H1 (cell line): Measurements from ENCODE around the gene ZFAND6. TPM values are rescaled to one million over a fixed set of nuclear protein-coding genes. Genes with fewer than 3 reads are reported as not detected.

Source experiments
- CTCF ChIA-PET: fragments of 300-600 bp; sonication (Branson Sonifier 250); formaldehyde crosslinking; loops from one replicate; lab custom pipeline; 2021; ENCODE audit not compliant: partially characterized antibody; lab: Charles Lee
- POLR2A ChIA-PET: fragments of 300-600 bp; sonication (Branson Sonifier 250); formaldehyde crosslinking; loops from one replicate; lab custom pipeline; 2021; ENCODE audit warnings: inconsistent platforms; ENCODE audit not compliant: partially characterized antibody; lab: Charles Lee
- DNase-seq, 2 experiments: peaks; one replicate each; pipeline versions ENCODE4 v3.0.0 to v3.0.0-alpha.2; 2010 to 2022; ENCODE audit warnings: low spot score in 2 of 2, low read depth in 1 of 2, mixed read lengths in 1 of 2
- FAIRE-seq: peaks from 2 replicates; lab custom pipeline; 2011; peaks lifted over from hg19 to GRCh38; lab: Jason Lieb, UNC
- H2AFZ ChIP-seq: 2 replicates; pipeline ENCODE4 v1.8.1; 2012; ENCODE audit warnings: low read length, inconsistent platforms
- H2AK5ac ChIP-seq: 2 replicates; pipeline ENCODE4 v1.6.1; 2013; ENCODE audit warnings: low read depth, low read length
- H2BK120ac ChIP-seq: replicated peaks from 2 replicates; pipeline ENCODE3; 2013; ENCODE audit warnings: low read depth, low read length, inconsistent platforms
- H2BK12ac ChIP-seq: 2 replicates; pipeline ENCODE4 v1.6.1; 2013; ENCODE audit warnings: low read depth, low read length
- H2BK15ac ChIP-seq: 2 replicates; pipeline ENCODE4 v1.6.1; 2013; ENCODE audit warnings: low read length
- H2BK20ac ChIP-seq: 2 replicates; pipeline ENCODE4 v1.6.1; 2013; ENCODE audit warnings: low read length
- H2BK5ac ChIP-seq: 2 replicates; pipeline ENCODE4 v1.6.1; 2013; ENCODE audit warnings: low read depth, low read length
- H3K14ac ChIP-seq: 2 replicates; pipeline ENCODE4 v1.6.1; 2013; ENCODE audit warnings: inconsistent platforms; ENCODE audit not compliant: insufficient read length
- H3K18ac ChIP-seq: 2 replicates; pipeline ENCODE4 v1.6.1; 2013; ENCODE audit warnings: low read length; ENCODE audit errors: extremely low read depth
- H3K23ac ChIP-seq: 2 replicates; pipeline ENCODE4 v1.6.1; 2013; ENCODE audit warnings: inconsistent platforms; ENCODE audit not compliant: insufficient read length
- H3K23me2 ChIP-seq: 2 replicates; pipeline ENCODE4 v1.6.1; 2013; ENCODE audit warnings: low read depth, low read length
- H3K27ac ChIP-seq: 2 replicates; pipeline ENCODE4 v1.6.1; 2011; ENCODE audit warnings: low read depth, low read length, inconsistent platforms
- H3K27me3 ChIP-seq, 4 experiments: replicated peaks in 1 of 4; 1 replicate in 1 of 4; 2 replicates in 3 of 4; pipeline versions ENCODE4 v1.6.1 to v1.8.1; 2011 to 2013; ENCODE audit warnings: low read length in 3 of 4, mild to moderate bottlenecking in 3 of 4, inconsistent platforms in 2 of 4, mixed read lengths in 2 of 4, moderate library complexity in 1 of 4; ENCODE audit not compliant: control insufficient read depth in 3 of 4, insufficient read depth in 3 of 4; ENCODE audit errors: extremely low read depth in 1 of 4
- H3K36me3 ChIP-seq, 4 experiments: 2 replicates each; pipeline versions ENCODE4 v1.6.1 to v1.8.1; 2011 to 2013; ENCODE audit warnings: mild to moderate bottlenecking in 4 of 4, low read length in 3 of 4, moderate library complexity in 2 of 4, control low read depth in 1 of 4, inconsistent platforms in 1 of 4; ENCODE audit not compliant: insufficient read depth in 4 of 4, control insufficient read depth in 2 of 4
- H3K4ac ChIP-seq: replicated peaks from 2 replicates; pipeline ENCODE3; 2013; ENCODE audit warnings: low read length, low read depth, mixed read lengths, inconsistent platforms; ENCODE audit not compliant: insufficient read length
- H3K4me1 ChIP-seq, 4 experiments: replicated peaks in 1 of 4; 1 replicate in 1 of 4; 2 replicates in 3 of 4; pipeline versions ENCODE4 v1.6.1 to v1.8.1; 2011 to 2013; ENCODE audit warnings: low read length in 3 of 4, inconsistent platforms in 2 of 4, mixed read lengths in 1 of 4; ENCODE audit not compliant: insufficient read depth in 4 of 4, control insufficient read depth in 3 of 4
- H3K4me2 ChIP-seq, 2 experiments: 2 replicates each; pipeline versions ENCODE4 v1.6.1 to v1.8.1; 2011 to 2013; ENCODE audit warnings: low read depth in 2 of 2, low read length in 2 of 2, control low read depth in 1 of 2, inconsistent platforms in 1 of 2, mild to moderate bottlenecking in 1 of 2; ENCODE audit not compliant: insufficient read depth in 1 of 2
- H3K4me3 ChIP-seq, 4 experiments: fragments of 200-600, 300-600 bp in 1 of 4; sonication (generic), shearing (Covaris generic), sonication (Bioruptor Twin) in 1 of 4; 2 replicates each; pipeline versions ENCODE4 v1.5.1 to v1.8.1; 2011 to 2016; ENCODE audit warnings: low read length in 4 of 4, low read depth in 3 of 4, control low read depth in 2 of 4, inconsistent platforms in 2 of 4, mild to moderate bottlenecking in 2 of 4, mixed read lengths in 1 of 4, moderate library complexity in 1 of 4; ENCODE audit not compliant: insufficient read depth in 2 of 4; ENCODE audit errors: extremely low read depth in 1 of 4
- H3K56ac ChIP-seq: replicated peaks from 2 replicates; pipeline ENCODE3; 2013; ENCODE audit warnings: low read depth, mild to moderate bottlenecking, mixed read lengths, low read length, inconsistent platforms; ENCODE audit not compliant: insufficient read length
- H3K79me1 ChIP-seq: 2 replicates; pipeline ENCODE4 v1.6.1; 2013; ENCODE audit warnings: low read depth, low read length, control low read depth
- H3K79me2 ChIP-seq, 2 experiments: 2 replicates each; pipeline versions ENCODE4 v1.6.1 to v1.8.1; 2012 to 2013; ENCODE audit warnings: low read length in 2 of 2, mild to moderate bottlenecking in 2 of 2, inconsistent platforms in 1 of 2; ENCODE audit not compliant: insufficient read depth in 2 of 2, control insufficient read depth in 1 of 2
- H3K9ac ChIP-seq, 4 experiments: replicated peaks in 1 of 4; 1 replicate in 1 of 4; 2 replicates in 3 of 4; pipeline versions ENCODE4 v1.6.1 to v1.8.1; 2011 to 2013; ENCODE audit warnings: low read depth in 3 of 4, low read length in 3 of 4, control low read depth in 2 of 4, mild to moderate bottlenecking in 2 of 4, moderate library complexity in 2 of 4, inconsistent platforms in 1 of 4; ENCODE audit errors: extremely low read depth in 1 of 4
- H3K9me3 ChIP-seq, 2 experiments: 2 replicates each; pipeline versions ENCODE4 v1.6.1 to v1.8.1; 2012 to 2013; ENCODE audit warnings: mild to moderate bottlenecking in 2 of 2, moderate library complexity in 2 of 2, control low read depth in 1 of 2, inconsistent platforms in 1 of 2, low read depth in 1 of 2, low read length in 1 of 2, mixed read lengths in 1 of 2; ENCODE audit not compliant: insufficient read depth in 2 of 2
- H4K20me1 ChIP-seq, 2 experiments: replicated peaks in 1 of 2; 2 replicates each; pipeline versions ENCODE3 to v1.8.1; 2011 to 2013; ENCODE audit warnings: inconsistent platforms in 2 of 2, low read length in 2 of 2, mild to moderate bottlenecking in 1 of 2; ENCODE audit not compliant: insufficient read depth in 2 of 2, control insufficient read depth in 1 of 2
- H4K5ac ChIP-seq: 2 replicates; pipeline ENCODE4 v1.6.1; 2013; ENCODE audit warnings: low read length, low read depth, mixed read lengths, inconsistent platforms; ENCODE audit not compliant: insufficient read length
- H4K8ac ChIP-seq: 2 replicates; pipeline ENCODE4 v1.8.0; 2013; ENCODE audit warnings: mild to moderate bottlenecking, moderate library complexity, low read length, inconsistent platforms; ENCODE audit not compliant: insufficient read depth; ENCODE audit errors: extremely low read depth
- H4K91ac ChIP-seq: replicated peaks from 2 replicates; pipeline ENCODE3; 2013; ENCODE audit warnings: low read length, mixed read lengths, inconsistent platforms; ENCODE audit not compliant: insufficient read length
- EGR1 ChIP-seq: IDR thresholded peaks from 2 replicates; pipeline ENCODE4 v1.6.1; 2011; ENCODE audit warnings: low read depth, low read length, borderline replicate concordance
- RAD21 ChIP-seq, 2 experiments: IDR thresholded peaks in 1 of 2; conservative IDR thresholded peaks in 1 of 2; 2 replicates each; pipeline ENCODE4 v1.6.1; 2011; ENCODE audit warnings: low read depth in 2 of 2, low read length in 2 of 2, improper control_type of control experiment in 1 of 2, inconsistent platforms in 1 of 2, mild to moderate bottlenecking in 1 of 2, moderate library complexity in 1 of 2
- RXRA ChIP-seq: IDR thresholded peaks from 2 replicates; pipeline ENCODE4 v1.6.1; 2011; ENCODE audit warnings: low read depth, mild to moderate bottlenecking, low read length, moderate library complexity; ENCODE audit not compliant: insufficient read depth
- SRF ChIP-seq: IDR thresholded peaks from 2 replicates; pipeline ENCODE4 v1.6.1; 2011; ENCODE audit warnings: mild to moderate bottlenecking, low read depth, low read length, moderate library complexity
- WGBS, 2 experiments: shearing (Covaris generic) in 1 of 2; methylation state at CpG; one replicate each; pipeline versions ENCODE4 v1.1.6 to v1.1.7; 2013 to 2015; ENCODE audit warnings: low lambda C conversion rate in 2 of 2, mixed read lengths in 2 of 2, inconsistent platforms in 1 of 2, low coverage in 1 of 2, missing lambda C conversion rate in 1 of 2; ENCODE audit not compliant: insufficient replicate concordance in 2 of 2, insufficient coverage in 1 of 2, insufficient read length in 1 of 2; ENCODE audit errors: extremely low coverage in 1 of 2, missing lambda C conversion rate in 1 of 2; 5-methylcytosine and 5-hydroxymethylcytosine counted together
- polyA plus RNA-seq, 7 experiments: library from polyadenylated mRNA; depleted of rRNA in 3 of 7; stranded (reverse) in 5 of 7; unstranded in 2 of 7; fragments of >200 nt in 5 of 7; fragments of 200-250 nt in 2 of 7; gene quantifications; 1 replicate in 5 of 7; 2 replicates in 1 of 7; 4 replicates in 1 of 7; pipeline versions ENCODE4 v1.2.1 to v1.2.3, GENCODE V29; 2011 to 2013; ENCODE audit warnings: missing spikeins in 2 of 7, mixed read lengths in 2 of 7
- total RNA-seq: library from RNA; stranded (reverse); fragmentation: NEBNext Ultra II Directional; extraction: Animal tissue kit (Norgen Biotek cat#: 25700); gene quantifications from 2 replicates; pipeline ENCODE4 v1.2.1, GENCODE V29; 2021

Gene ZFAND6
- total and polyA plus RNA-seq, 2 of the 8 experiments (the other 6 are each of a cell fraction or from before 2014, with no cell fraction given), result 136 to 237 TPM

DNA sequence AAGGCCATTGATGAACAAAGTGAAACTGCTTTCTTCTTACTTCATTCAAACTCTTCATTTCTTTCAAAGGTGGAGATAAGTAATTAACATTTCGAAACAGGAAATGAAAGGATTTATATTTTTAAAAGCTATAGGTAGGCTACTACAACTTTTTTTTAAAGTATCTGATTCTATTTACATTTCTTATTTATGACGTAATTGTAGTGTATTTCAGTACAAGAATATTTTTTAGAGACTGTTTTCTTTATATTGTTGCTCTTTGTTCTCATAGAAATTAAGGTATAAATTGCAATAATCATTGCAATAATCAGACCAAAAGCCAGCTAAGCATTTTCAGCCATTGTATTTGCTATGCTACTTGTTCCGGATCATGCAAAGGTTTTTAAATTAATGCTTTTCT, 13.7 kb downstream of the ZFAND6 start:
- Histone ChIP-seq H3K4me1 (peaks cover 0 to 15% (median 3%) of the 10 kb centered on the region in 4 experiments; a peak in 6 of 7 replicates), H2AK5ac (no peak overlapping the region), H4K20me1 (peaks cover 2 to 6% of the 10 kb centered on the region in 2 experiments), H3K79me1 (no peaks in the 10 kb centered on the region), H2BK120ac (no peak overlapping the region), H3K27me3 (no peaks in the 10 kb centered on the region), H3K14ac (no peak overlapping the region), H3K4me3 (0 out of 8 replicates have a peak overlapping the region, but pooled peaks of 1 of the 4 experiments have one; percentile 61), H3K9me3 (no peaks in the 10 kb centered on the region), H2BK15ac (no peak overlapping the region), H3K4ac (no peak overlapping the region), H3K23ac (no peak overlapping the region), H2AFZ (no peak overlapping the region), H3K4me2 (peak overlapping the region in 1 of 2 experiments; percentile 18; a peak in 1 of 4 replicates), H3K27ac (no peak overlapping the region), H4K5ac (no peak overlapping the region), H3K23me2 (no peaks in the 10 kb centered on the region), H3K56ac (no peak overlapping the region), H2BK5ac (no peak overlapping the region), H3K9ac (no peak overlapping the region), H3K79me2 (peaks cover 20 to 99% of the 10 kb centered on the region in 2 experiments), H2BK12ac (no peak overlapping the region), H3K18ac (no peak overlapping the region), H3K36me3 (no peaks in the 10 kb centered on the region), H4K8ac (no peak overlapping the region), H4K91ac (no peak overlapping the region), H2BK20ac (no peak overlapping the region)
- POLR2A ChIA-PET, result interaction anchor here (1.6 kb wide), 1 partner anchor 11 kb away, joined by 3 read pairs; no protein-coding TSS in a partner anchor
- CTCF ChIA-PET, result interaction anchor here (1.5 kb wide), 1 partner anchor 18 kb away, joined by 8 read pairs; no protein-coding TSS in a partner anchor
- WGBS, 2 experiments, result 88% methylated on average over 3 of the region's 3 CpGs; no CpG with 5 or more reads in 1 of the 2 experiments
- no peak for FAIRE-seq
- DNase-seq, result no peak
- TF ChIP-seq RXRA (no peak), SRF (no peak), RAD21 (IDR thresholded peaks at IDR 0.05 in 1 of 2, conservative IDR thresholded peaks at IDR 0.05 in 1 of 2; ENCODE audit: low read depth in 2 of 2, low read length in 2 of 2) (no peak), EGR1 (no peak)
